BLaER1 (cell line): Measurements from ENCODE around the gene FEM1A.
"Not testable (repeated sequence)": the region's sequence is repeated elsewhere in the genome, so short reads cannot be mapped to it uniquely, and the experiment has no call there.

Source experiments
- H3K27ac ChIP-seq: shearing (Covaris generic); formaldehyde crosslinking; 2 replicates; pipeline ENCODE4 v1.8.1; 2022
- H3K27me3 ChIP-seq: shearing (Covaris generic); formaldehyde crosslinking; 2 replicates; pipeline ENCODE4 v1.8.1; 2022
- H3K36me3 ChIP-seq: shearing (Covaris generic); formaldehyde crosslinking; 2 replicates; pipeline ENCODE4 v1.8.1; 2022
- H3K4me1 ChIP-seq: shearing (Covaris generic); formaldehyde crosslinking; 2 replicates; pipeline ENCODE4 v1.8.1; 2022
- H3K4me2 ChIP-seq: shearing (Covaris generic); formaldehyde crosslinking; 2 replicates; pipeline ENCODE4 v1.8.1; 2022
- H3K4me3 ChIP-seq: shearing (Covaris generic); formaldehyde crosslinking; 2 replicates; pipeline ENCODE4 v1.8.1; 2022
- H3K9ac ChIP-seq: shearing (Covaris generic); formaldehyde crosslinking; 2 replicates; pipeline ENCODE4 v1.8.1; 2022
- H3K9me3 ChIP-seq: shearing (Covaris generic); formaldehyde crosslinking; 2 replicates; pipeline ENCODE4 v1.8.1; 2022
- H4K20me1 ChIP-seq: shearing (Covaris generic); formaldehyde crosslinking; 2 replicates; pipeline ENCODE4 v1.8.1; 2022
- Cebpa-rat ChIP-seq: shearing (Covaris generic); IDR thresholded peaks from 2 replicates; pipeline ENCODE4 v1.8.1; 2022

The FEM1A gene

GRCh38 chr19:4811328-4812131, 20.0 kb downstream of the FEM1A start:
- H3K9me3 ChIP-seq = no peaks in the 10 kb centered on the region
- H3K27me3 ChIP-seq = no peaks in the 10 kb centered on the region
- no peak overlapping the region for H3K27ac ChIP-seq
- no peak overlapping the region for H3K9ac ChIP-seq
- H3K4me3 ChIP-seq = no peak overlapping the region
- H3K4me1 ChIP-seq = peaks cover 60% of the 10 kb centered on the region
- H4K20me1 ChIP-seq = no peaks in the 10 kb centered on the region
- peak overlapping the region; percentile 32; the same call in 1 of the 2 replicates for H3K4me2 ChIP-seq
- TF ChIP-seq Cebpa-rat = no peak
- peaks cover 8% of the 10 kb centered on the region for H3K36me3 ChIP-seq

DNA sequence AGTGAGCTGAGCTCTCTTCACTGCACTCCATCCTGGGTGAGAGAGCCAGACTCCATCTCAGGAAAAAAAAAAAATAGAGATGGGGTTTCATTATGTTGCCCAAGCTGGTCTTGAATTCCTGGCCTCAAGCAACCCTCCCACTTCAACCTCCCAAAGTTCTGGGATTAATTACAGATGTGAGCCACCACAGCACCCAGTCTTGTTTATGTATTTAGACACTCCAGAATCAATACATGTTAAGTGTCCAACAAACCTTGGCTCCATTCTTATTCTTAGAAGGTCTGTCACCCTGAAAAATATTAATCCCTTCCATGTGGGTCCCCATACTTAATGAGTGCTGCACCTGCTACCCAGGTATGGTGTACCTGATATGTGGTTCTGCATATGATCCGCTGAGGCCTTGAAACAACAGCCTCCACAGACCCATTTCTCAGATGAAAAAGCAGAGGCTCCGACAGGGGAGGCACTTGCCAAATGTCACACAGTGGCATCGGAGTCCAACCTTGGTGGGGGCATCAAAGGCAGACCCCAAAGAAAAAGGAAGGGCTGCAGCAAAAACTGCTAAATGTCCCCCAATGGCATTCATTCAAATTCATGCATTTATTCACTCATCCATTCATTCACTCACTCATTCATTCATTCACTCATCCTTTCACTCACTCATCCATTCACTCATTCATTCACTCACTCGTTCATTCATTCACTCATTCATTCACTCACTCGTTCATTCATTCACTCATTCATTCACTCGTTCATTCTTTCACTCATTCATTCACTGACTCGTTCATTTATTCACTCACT, 23.3 kb downstream of the FEM1A start:
- Histone ChIP-seq H3K36me3 (peaks cover 41% of the 10 kb centered on the region), H3K9me3 (no peaks in the 10 kb centered on the region), H3K4me1 (peaks cover 36% of the 10 kb centered on the region), H4K20me1 (no peaks in the 10 kb centered on the region), H3K27ac (no peak overlapping the region), H3K9ac (no peak overlapping the region), H3K4me2 (peak overlapping the region; percentile 71), H3K4me3 (peak overlapping the region; percentile 53), H3K27me3 (no peaks in the 10 kb centered on the region)
- TF ChIP-seq Cebpa-rat = no peak

GRCh38 chr19:4815426-4816201, 24.1 kb downstream of the FEM1A start:
- peak overlapping the region; percentile 71 for H3K4me2 ChIP-seq
- TF ChIP-seq Cebpa-rat = no peak
- H3K4me3 ChIP-seq = peak overlapping the region; percentile 53
- H3K36me3 ChIP-seq = peaks cover 41% of the 10 kb centered on the region
- H3K27me3 ChIP-seq = no peaks in the 10 kb centered on the region
- peaks cover 28% of the 10 kb centered on the region for H3K4me1 ChIP-seq
- H4K20me1 ChIP-seq = no peaks in the 10 kb centered on the region; the same call in 1 of the 2 replicates
- no peak overlapping the region for H3K9ac ChIP-seq
- H3K9me3 ChIP-seq = no peaks in the 10 kb centered on the region
- H3K27ac ChIP-seq = peak overlapping the region; percentile 65

DNA sequence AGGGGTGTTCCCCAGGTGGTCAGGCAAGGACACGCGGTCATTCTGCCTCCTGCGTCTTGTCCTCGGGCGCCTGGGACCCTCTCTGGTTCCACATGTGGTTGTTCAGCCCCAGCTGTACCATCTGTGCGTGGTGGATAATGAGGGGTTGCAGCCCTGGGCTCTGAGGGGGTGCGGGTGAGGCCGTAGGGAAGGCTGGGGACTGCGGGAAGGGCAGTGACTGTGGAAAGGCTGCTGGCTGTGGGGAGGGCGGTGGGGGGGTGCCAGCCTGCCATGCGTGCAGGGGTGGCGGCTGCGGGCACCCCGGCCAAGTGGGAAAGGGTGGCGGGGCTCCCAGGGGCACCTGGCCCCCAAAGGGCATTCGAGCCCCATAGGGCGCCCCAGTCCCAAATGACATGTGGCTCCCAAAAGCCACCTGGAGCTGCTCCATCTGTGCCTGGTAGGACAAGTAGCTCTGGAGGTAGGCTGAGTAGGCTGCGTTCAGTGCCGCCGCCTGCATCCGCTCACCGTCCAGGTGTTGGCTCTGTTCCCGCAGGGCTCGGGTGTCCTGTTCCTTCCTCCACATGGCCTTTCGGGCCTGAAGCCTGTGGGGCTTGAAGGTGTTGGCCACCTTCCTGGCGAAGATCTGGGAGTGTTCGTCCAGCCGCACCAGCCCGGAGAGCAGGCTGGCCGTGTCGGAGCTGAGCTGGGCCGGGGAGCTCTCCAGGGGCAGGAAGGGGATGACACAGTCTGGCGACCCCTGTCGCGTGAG, 24.8 kb downstream of the FEM1A start:
- H3K4me1 ChIP-seq = peaks cover 21% of the 10 kb centered on the region

GRCh38 chr19:4816950-4817278, 25.4 kb downstream of the FEM1A start:
- Histone ChIP-seq H3K4me1 (peaks cover 19% of the 10 kb centered on the region), H3K4me2 (no peak overlapping the region), H3K27ac (no peak overlapping the region), H3K36me3 (peaks cover 46% of the 10 kb centered on the region), H3K9me3 (no peaks in the 10 kb centered on the region), H4K20me1 (peaks cover 7% of the 10 kb centered on the region; the same call in 1 of the 2 replicates), H3K27me3 (no peaks in the 10 kb centered on the region), H3K9ac (no peak overlapping the region), H3K4me3 (no peak overlapping the region)
- TF ChIP-seq Cebpa-rat = no peak

More for the DNA sequence above, 24.8 kb downstream of the FEM1A start:
- Histone ChIP-seq H3K27ac (peak overlapping the region; percentile 65), H3K9ac (no peak overlapping the region), H3K9me3 (no peaks in the 10 kb centered on the region), H3K4me2 (peak overlapping the region; percentile 71), H3K36me3 (peaks cover 45% of the 10 kb centered on the region), H4K20me1 (peaks cover 7% of the 10 kb centered on the region; the same call in 1 of the 2 replicates), H3K27me3 (no peaks in the 10 kb centered on the region), H3K4me3 (no peak overlapping the region; the same call in 1 of the 2 replicates)
- TF ChIP-seq Cebpa-rat = no peak

GRCh38 chr19:4817467-4818277, 26.1 kb downstream of the FEM1A start:
- Histone ChIP-seq H3K4me1 (peaks cover 19% of the 10 kb centered on the region), H3K9ac (no peak overlapping the region), H3K4me2 (no peak overlapping the region), H3K27me3 (no peaks in the 10 kb centered on the region), H3K4me3 (no peak overlapping the region), H3K36me3 (peaks cover 51% of the 10 kb centered on the region), H3K9me3 (no peaks in the 10 kb centered on the region), H3K27ac (no peak overlapping the region), H4K20me1 (peaks cover 7% of the 10 kb centered on the region; the same call in 1 of the 2 replicates)
- no peak for TF ChIP-seq Cebpa-rat

DNA sequence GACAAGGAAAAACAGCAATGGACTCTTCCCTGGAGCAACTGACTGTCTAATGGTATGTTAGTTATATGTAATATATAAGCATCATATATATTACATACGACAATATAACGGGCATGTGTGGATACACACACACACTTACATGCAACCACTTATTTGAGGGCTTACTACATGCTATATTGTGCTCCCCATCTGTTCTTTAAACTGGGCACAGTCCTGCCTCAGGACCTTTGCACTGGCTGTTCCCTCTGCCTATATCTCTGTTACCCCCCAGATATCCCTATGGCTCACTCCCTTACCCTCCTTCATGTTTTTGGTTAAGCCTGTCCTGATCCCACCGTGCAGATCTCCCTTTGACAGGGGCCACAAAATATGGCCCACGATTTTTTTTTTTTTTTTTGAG, 29.7 kb downstream of the FEM1A start:
- Histone ChIP-seq H3K27ac (no peak overlapping the region), H3K4me3 (no peak overlapping the region), H3K9me3 (no peaks in the 10 kb centered on the region), H3K27me3 (no peaks in the 10 kb centered on the region), H3K36me3 (peaks cover 72% of the 10 kb centered on the region), H3K4me1 (peaks cover 5% of the 10 kb centered on the region; the same call in 1 of the 2 replicates), H3K9ac (no peak overlapping the region), H3K4me2 (no peak overlapping the region), H4K20me1 (peaks cover 7% of the 10 kb centered on the region; the same call in 1 of the 2 replicates)
- no peak for TF ChIP-seq Cebpa-rat

GRCh38 chr19:4822354-4822753, 30.8 kb downstream of the FEM1A start:
- Histone ChIP-seq H3K36me3 (peaks cover 68% of the 10 kb centered on the region), H4K20me1 (peaks cover 13% of the 10 kb centered on the region; the same call in 1 of the 2 replicates)
- H3K4me1 ChIP-seq, H3K4me3 ChIP-seq, H3K27me3 ChIP-seq, H3K4me2 ChIP-seq, H3K27ac ChIP-seq, H3K9ac ChIP-seq, H3K9me3 ChIP-seq: not testable (repeated sequence)
